RWPE1 (cell line): ENCODE data around the gene BCAS1.

Experiments
- CTCF ChIA-PET: fragments of 350-600 bp; sonication (Branson Sonifier 250); formaldehyde crosslinking; extraction: SDS; loops from one replicate; lab custom pipeline; 2021; lab: Yijun Ruan, JAX
- POLR2A ChIA-PET: fragments of 400-600 bp; formaldehyde crosslinking; extraction: SDS; loops from one replicate; lab custom pipeline; 2020; ENCODE audit warnings: antibody characterized with exemption; ENCODE audit not compliant: low non-redundant PET; lab: Yijun Ruan, JAX
- DNase-seq: peaks from one replicate; pipeline ENCODE4 v3.0.0; 2012; ENCODE audit warnings: low spot score
- H3K27ac ChIP-seq: fragments of 450-650 bp; 2 replicates; pipeline ENCODE4 v1.5.1; 2017
- CTCF ChIP-seq: fragments of 450-650 bp; conservative IDR thresholded peaks from 2 replicates; pipeline ENCODE4 v1.5.1; 2017; ENCODE audit warnings: low read depth, mild to moderate bottlenecking

The BCAS1 gene

GRCh38 chr20:53949319-53949839, 121.0 kb downstream of the BCAS1 start:
- no peak for TF ChIP-seq CTCF
- peak; percentile 90 for DNase-seq
- POLR2A ChIA-PET = no interaction called here
- CTCF ChIA-PET = interaction anchor here (0.6 to 1.4 kb wide), 4 partner anchors 10 to 370 kb away, joined by 3 to 7 read pairs (median 4); no protein-coding TSS in a partner anchor
- peak overlapping the region; percentile 69 for H3K27ac ChIP-seq

DNA sequence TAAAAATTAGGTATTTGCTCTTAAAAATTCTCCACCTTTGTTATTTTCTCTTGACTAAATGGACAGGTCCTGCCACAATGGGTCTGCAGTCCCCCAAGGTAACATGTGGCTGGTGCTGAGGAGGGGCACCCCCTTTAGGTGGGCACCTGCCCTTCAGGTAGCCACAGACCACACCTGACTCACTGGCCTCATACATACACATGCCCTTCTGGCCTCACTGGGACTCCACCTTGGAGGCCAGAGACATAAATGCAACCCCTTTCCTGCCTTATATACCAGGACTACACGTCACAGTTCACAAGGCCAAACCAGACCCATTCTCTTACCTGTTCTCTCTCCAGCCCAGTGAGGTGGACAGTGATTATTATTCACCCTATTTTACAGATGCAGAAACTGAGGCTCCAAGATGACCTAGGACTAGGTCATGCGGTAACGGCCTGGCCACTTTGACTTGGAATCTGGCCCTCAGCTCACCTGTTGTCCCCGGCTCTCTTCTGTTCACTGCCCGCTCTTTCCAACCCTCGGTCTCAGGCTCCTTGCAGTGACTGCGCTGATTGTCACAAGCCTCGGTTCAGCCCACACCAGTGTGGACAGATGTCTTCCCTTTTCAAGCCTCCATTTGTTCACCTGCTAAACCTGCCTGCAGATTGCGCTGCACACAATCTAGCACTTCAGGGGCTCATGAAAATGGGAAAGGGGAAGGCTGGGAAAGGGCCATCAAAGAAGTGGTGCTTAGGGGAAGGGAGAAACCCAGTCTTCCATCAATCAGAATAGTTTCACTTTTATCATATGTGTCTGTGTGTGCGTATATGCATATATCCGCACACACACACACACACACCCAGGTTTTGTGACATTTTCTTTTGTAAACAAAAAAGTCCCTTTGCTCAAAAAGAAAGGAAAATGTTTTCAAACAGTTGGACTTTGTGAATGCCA, 121.7 kb downstream of the BCAS1 start:
- no peak for TF ChIP-seq CTCF
- DNase-seq = no peak
- H3K27ac ChIP-seq = peak overlapping the region; percentile 69
- ChIA-PET CTCF (interaction anchor here (1.0 to 1.4 kb wide), 3 partner anchors 9 to 369 kb away, joined by 3 to 7 read pairs (median 3); no protein-coding TSS in a partner anchor), POLR2A (no interaction called here)

- CTCF ChIA-PET = interaction anchor here (1.0 kb wide), 1 partner anchor 8 kb away, joined by 3 read pairs; no protein-coding TSS in a partner anchor
Measured at GRCh38 chr20:53947501-53948195, 122.7 kb downstream of the BCAS1 start.

DNA sequence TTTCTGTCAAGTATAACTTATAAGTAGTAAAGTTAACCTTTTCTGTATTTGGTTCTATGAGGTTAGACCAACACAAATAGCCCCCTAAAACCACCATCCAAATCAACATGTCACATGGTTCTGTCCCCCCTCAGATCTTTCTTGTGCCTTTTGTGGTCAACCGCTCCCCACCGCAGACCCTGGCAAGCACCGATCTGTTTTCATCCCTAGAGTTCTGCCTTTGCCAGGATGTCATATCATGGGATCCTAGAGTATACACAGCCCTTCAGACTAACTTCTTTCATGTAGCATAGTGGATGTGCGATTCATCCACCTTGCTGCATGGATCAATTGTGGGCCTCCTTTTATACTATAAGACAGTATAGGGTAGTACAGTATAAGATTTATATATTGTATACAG, 124.3 kb downstream of the BCAS1 start:
- no peak overlapping the region for H3K27ac ChIP-seq
- no peak for TF ChIP-seq CTCF
- CTCF ChIA-PET = no interaction called here
- POLR2A ChIA-PET = no interaction called here
- DNase-seq = no peak

More at GRCh38 chr20:53947501-53948195, 122.7 kb downstream of the BCAS1 start:
- TF ChIP-seq CTCF = no peak
- POLR2A ChIA-PET = no interaction called here
- no peak overlapping the region for H3K27ac ChIP-seq
- DNase-seq = no peak

DNA sequence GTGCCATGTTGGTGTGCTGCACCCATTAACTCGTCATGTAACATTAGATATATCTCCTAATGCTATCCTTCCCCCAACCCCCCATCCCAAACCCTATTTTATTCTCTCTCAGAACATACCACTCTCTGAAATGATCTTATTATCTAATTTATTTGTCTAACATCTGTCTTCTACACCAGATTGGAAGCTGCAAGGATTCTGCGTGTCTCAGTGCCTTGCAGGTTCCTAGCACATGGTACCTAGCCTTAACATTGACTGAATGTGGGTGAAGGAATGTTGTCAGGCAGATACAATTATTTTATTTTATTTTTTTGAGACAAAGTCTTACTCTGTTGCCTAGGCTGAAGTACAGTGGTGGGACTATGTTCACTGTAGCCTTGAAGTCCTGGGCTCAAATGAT, 124.9 kb downstream of the BCAS1 start:
- POLR2A ChIA-PET = no interaction called here
- CTCF ChIA-PET = interaction anchor here (0.7 kb wide), 2 partner anchors 35 to 566 kb away, joined by 3 to 4 read pairs; no protein-coding TSS in a partner anchor
- no peak for TF ChIP-seq CTCF
- no peak for DNase-seq
- H3K27ac ChIP-seq = no peak overlapping the region

DNA sequence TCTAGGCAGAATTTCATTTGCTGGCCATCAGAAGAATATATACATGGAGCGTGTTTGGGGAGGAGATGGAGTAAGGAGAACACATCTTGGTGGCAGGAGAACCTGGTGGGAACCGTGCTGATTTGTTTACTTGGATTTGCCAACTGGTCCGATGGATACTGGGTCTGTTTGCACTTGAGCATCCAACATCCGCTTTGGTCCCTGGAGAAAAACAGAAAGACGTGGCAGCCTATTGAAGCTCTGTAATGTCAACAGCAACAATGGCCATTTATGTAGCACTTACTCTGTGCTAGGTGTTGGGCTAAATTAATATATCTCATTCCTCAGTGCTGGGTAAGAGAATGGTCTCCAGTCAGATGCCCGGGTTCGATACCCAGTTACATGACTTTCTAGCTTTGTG, 125.6 kb downstream of the BCAS1 start:
- no peak for TF ChIP-seq CTCF
- ChIA-PET POLR2A (no interaction called here), CTCF (interaction anchor here (0.6 to 0.8 kb wide), 4 partner anchors 8 to 566 kb away, joined by 3 to 6 read pairs (median 4); no protein-coding TSS in a partner anchor)
- no peak overlapping the region for H3K27ac ChIP-seq
- DNase-seq = no peak
